Posterior cingulate gyrus (tissue), 11 donors: ENCODE data around the gene PLEKHH2.
A peak's percentile ranks its signal among the peaks of the same experiment; 100 is the strongest.
"Not testable (repeated sequence)": the region's sequence is repeated elsewhere in the genome, so short reads cannot be mapped to it uniquely, and the experiment has no call there.

Experiments used
- DNase-seq, 10 donors: peaks; one replicate each; pipeline versions ENCODE4 v3.0.0 to v3.0.0-alpha.2; 2020 to 2021; ENCODE audit warnings: mixed read lengths in 3 of 10
- intact Hi-C: fragments of 100-400 bp; cut with DNase I; formaldehyde crosslinking; loops from one replicate; pipeline ENCODE4 v1.15.1; 2023

Gene PLEKHH2

DNA sequence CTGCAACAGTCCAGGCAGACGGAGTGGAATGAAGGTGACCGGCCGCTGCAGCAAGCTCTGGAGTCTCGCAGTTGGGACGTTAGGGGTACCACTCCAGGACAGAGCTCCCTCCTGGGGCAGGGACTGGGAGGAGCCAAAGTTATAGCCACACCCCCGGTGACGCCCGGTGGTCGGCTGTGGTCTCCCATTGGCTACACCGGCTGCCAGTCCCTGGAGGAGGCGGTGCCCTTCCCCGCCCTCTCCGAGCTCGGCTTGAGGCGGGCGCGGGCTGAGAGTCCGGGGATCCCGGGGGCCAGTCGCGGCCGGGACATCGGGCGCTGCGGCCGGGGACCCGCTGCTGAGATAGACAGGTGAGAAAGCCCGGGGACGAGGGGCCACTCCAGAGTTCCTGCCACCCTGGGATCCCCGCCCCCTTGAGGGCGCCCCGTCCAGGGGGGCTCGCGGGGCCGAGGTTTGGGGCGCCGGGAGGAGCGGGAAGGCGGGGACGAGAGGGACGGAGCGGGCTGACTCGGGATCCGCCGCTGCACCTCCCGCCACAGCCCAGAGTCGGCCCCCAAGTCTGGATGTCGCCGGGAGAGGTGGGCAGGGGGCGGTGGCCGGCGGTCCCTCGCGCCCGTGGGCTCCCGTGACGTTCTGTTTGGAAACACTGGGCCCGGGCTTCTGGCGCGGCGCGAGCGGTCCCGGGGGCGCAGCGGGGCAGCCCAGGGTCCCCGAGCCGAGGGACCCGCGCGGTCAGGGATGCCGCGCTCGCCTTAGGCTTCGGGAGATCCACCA, at the start of gene PLEKHH2:
PLEKHH2 (plus strand) TSS at position 231 of the 774 bp plus-strand sequence. CDS start 7,414 bp downstream, outside the sequence.
- peak; percentile 73 to 98 (median 85) for DNase-seq
- intact Hi-C loops, result loop anchor here (10.0 kb wide), 1 partner anchor 138 kb away; the partner anchor contains the start of gene DYNC2LI1

- intact Hi-C loops, result no loop called here
- no peak for DNase-seq
Observed at GRCh38 chr2:43592443-43592842, 44.6 kb upstream of the PLEKHH2 start.

GRCh38 chr2:43593254-43593653, 43.8 kb upstream of the PLEKHH2 start:
- no peak for DNase-seq
- intact Hi-C loops, result no loop called here

DNA sequence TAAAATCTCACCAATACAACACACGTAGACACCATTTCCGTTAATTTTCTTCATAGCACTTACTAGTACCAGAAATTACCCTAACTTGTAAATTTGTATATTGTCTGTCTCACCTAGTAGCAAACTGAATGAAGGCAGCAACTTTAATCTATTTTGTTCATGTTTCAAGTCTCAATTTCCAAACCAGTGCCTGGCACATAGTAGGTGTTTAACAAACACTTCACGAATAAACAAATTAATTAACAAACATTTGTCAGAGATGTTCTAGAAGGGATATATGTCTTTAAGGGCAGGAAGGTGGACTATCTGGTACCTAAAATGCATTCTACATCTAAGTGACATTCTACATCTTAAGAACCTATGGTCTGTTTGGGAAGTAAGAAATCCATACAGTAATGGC, 42.2 kb upstream of the PLEKHH2 start:
- DNase-seq, result no peak
- intact Hi-C loops, result no loop called here

DNA sequence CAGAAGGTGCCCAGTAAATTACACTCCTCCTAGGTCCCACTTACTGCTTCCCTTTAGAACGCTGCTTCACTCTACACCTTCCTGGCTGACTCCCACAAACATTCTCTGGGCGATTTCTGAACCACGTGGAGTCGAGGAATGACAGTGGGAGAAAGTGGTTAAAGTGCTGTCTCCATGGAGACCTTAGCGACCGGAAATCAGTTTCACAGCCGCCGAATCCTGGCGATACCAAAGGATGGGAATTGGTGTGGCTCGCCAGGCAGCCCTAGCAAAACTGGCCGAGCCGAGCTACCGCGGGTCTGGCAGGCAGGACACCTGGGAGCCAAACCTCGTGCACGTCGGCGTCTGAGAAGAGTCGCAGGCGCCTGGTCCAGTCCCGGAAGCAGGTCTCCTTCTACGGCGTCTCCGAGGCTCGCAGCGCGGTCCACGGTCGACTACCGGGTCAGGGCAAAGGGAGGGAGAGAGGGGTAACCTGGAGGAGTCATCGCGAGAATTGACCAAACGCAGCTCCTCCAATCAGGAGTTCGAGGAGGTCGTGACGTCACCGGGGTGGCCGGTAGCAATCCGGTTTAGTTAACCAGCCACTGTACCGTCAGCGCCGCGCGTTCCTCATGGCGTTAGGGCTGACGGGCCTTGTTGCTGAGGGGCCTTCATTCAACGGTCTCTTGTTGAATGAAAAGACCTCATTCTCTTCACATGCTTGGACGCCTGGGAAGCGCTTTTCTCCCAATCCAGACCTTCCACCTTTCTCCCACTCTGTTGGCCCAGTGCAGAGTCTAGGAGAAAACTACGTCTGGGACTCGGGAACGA, 41.3 kb upstream of the PLEKHH2 start, which contains the start of gene THADA:
THADA (minus strand) TSS at position 436 of the 810 bp plus-strand sequence. CDS start 3,646 bp downstream, outside the sequence.
- DNase-seq, result peak; percentile 97 to 100 (median 99)
- intact Hi-C loops, result no loop called here

DNA sequence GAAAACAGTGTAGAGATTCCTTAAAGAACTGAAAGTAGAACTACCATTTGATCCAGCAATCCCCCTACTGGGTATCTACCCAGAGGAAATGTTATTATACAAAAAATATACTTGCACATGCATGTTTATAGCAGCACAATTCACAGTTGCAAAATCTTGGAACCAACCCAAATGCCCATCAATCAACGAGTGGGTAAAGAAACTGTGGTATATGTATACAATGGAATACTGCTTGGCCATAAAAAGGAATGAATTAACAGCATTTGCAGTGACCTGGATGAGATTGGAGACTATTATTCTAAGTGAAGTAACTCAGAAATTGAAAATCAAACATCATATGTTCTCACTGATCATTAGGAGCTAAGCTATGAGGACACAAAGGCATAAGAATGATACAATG, 36.5 kb upstream of the PLEKHH2 start:
- intact Hi-C loops, DNase-seq: not testable (repeated sequence)

GRCh38 chr2:43604674-43605073, 32.4 kb upstream of the PLEKHH2 start:
- intact Hi-C loops, result loop anchor here (5.0 kb wide), 1 partner anchor 777 kb away; no protein-coding TSS in a partner anchor
- DNase-seq, result no peak

DNA sequence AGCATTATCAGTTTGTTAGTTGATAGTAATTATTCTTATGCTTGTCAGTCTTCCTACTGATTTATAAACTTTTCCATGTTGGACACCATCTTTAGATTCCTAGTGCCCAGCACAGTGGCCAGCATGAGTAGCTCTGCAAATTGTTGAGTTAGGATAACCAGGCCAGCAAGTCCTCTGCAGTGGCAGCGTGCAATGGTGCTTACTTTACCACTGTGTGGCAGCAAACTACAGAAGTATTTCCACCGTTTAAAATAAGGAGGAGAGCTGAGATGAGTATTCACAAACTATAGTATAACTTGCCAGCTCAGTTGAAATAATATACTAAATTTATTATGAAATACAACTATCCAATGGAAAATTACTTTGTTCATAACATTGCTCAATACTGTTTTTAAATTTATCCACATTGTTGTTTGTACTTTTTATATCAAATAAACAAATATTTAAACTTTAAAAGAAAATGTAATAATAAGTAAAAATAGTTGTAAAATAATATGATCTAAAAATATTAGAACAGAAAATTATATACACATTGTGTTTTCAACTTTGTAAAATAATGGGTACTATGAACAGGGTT, 31.9 kb upstream of the PLEKHH2 start:
- intact Hi-C loops, result loop anchor here (5.0 kb wide), 1 partner anchor 778 kb away; no protein-coding TSS in a partner anchor
- DNase-seq, result peak in 8 of 10 donors; percentile 15 to 89 (median 49)

DNA sequence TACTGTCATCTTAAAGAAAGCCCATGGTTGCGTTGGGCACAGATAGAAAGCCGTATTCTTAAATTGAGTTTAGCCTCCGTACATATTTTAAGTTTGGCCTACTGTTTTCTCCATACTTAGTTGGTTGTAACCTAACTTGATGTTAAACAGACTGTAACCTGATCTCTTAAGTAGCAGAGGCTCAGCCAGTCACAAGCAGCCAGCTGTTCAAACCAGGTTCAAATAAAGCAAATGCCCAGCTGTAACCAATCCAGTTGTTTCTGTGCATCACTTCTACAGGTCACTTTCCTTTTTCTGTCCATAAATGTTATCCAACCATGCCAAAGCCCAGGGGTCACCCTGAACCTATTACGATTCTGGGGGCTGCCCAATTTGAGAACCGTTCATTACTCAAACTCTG, 31.2 kb upstream of the PLEKHH2 start:
- no peak for DNase-seq
- intact Hi-C loops, result loop anchor here (5.0 kb wide), 1 partner anchor 779 kb away; no protein-coding TSS in a partner anchor

GRCh38 chr2:43609290-43609918, 27.7 kb upstream of the PLEKHH2 start:
- peak in 1 of 10 donors; percentile 32 for DNase-seq
- intact Hi-C loops, result loop anchor here (5.0 kb wide), 1 partner anchor 782 kb away; no protein-coding TSS in a partner anchor

GRCh38 chr2:43610361-43610760, 26.7 kb upstream of the PLEKHH2 start:
- DNase-seq, result no peak
- intact Hi-C loops, result no loop called here

DNA sequence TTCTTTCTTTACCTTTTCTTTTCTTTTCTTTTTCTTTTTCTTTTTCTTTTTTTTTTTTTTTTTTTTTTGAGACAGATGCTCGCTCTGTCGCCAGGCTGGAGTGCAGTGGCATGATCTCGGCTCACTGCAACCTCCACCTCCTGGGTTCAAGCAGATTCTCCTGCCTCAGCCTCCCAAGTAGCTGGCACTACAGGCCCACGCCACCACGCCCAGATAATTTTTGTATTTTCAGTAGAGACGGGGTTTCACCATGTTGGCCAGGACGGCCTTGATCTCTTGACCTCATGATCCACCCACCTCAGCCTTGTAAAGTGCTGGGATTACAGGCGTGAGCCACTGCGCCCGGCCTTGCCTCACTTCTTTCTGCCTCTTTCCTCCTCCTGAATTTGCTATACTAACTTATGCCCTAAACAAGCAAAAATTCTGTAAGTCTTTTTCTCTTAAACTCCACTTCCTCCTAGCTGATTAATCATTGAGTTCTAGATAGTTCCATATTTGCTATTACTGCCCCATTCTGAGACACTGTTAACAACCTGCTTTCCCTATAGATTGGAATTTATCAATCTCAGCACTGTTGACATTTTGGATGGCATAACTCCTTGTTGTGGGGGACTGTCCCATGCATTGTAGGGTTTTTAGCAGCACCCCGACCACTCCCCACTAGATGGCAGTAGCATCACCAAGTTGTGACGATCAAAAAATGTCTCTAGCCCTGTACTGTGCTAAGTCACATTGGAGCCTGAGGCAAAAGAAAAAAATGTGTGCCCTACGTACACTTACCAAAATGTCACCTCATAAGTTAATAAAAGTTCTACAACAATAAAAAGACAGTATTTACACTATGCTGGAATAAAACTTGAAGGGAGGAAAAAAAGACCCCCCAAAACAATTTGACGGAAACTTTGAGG, 24.8 kb upstream of the PLEKHH2 start:
- intact Hi-C loops, result no loop called here
- DNase-seq, result peak in 8 of 10 donors; percentile 32 to 91 (median 64)

GRCh38 chr2:43612944-43613343, 24.1 kb upstream of the PLEKHH2 start:
- no peak for DNase-seq
- intact Hi-C loops, result no loop called here

DNA sequence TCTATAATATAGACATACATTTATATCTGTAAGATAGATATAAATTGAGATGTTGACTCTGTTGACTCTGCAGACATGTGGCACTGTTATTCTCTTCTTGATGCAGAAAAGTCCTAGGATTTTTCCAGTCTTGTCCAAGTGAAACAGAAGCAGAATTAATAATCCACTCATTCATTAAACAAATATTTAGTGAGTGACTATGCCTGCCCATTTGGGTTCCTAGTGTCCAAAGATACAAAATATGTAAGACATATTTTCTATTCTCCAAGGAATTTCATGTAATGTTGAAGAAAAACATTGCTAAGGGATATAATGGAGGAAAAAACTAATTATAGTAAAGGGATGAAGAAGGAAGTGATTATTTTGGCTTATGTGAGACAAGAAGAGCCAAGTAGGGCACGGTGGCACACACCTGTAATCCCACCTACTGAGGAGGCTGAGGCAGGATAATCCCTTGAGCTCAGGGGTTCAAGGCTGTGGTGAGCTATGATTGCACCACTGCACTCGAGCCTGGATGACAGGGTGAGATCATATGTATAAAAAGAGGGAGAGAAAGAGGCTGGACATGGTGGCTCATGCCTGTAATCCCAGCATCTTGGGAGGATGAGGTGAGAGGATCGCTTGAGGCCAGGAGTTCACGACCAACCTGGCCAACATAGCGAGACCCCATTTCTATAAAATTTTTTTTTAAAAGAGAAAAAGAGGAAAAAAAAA, 19.9 kb upstream of the PLEKHH2 start:
- DNase-seq, result no peak
- intact Hi-C loops, result no loop called here

- DNase-seq, result no peak
- intact Hi-C loops, result no loop called here
Observed at GRCh38 chr2:43619511-43619910, 17.5 kb upstream of the PLEKHH2 start.

- intact Hi-C loops, result no loop called here
- DNase-seq, result peak in 1 of 10 donors; percentile 29
Observed at GRCh38 chr2:43622931-43623451, 14.1 kb upstream of the PLEKHH2 start.

- intact Hi-C loops, result loop anchor here (10.0 kb wide), 1 partner anchor 143 kb away; the partner anchor contains the start of gene DYNC2LI1
- DNase-seq, result no peak
Observed at GRCh38 chr2:43631618-43632317, 5.3 kb upstream of the PLEKHH2 start.
